ENCODE measurements around the gene CASP4.

Gene CASP4

DNA sequence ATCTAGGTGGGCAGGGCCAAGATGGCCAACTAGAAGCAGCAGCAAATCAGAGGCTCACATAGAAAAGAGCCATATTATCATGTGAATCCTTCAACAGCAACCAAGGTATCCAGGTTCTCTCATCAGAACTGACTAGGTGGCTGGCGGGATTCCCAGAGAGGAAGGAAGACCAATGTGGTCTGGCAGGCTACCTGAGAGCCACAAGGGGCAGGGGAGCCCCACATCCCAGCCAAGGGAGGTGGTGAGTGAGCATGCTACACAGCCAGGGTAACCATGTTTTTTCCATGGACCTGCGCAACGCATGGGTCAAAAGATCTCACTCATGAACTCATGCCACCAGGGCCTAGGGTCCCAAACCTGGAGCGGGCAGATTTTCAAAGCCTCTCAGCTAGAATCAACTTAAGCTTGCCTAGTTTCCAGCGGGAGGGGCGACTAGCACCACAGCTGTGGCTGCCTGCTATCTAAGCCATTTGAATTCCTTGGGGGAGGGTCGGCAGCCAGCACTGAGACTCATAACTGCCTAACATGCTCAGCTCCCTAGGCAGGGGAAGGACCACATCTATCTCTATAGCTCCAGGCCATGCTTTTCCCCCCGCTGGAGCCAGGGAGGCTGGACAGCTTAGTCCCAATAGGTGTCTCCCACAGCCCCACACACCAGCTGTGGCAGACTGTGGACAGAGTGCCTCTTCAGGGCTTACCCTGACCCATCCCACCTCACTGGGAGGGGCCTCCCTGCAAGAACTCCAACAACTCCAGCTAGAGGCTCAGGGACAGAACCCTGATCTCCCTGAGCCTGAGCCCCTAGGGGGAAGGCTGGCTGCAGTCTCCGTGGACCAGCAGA is 41.4 kb downstream of the CASP4 start:
- DNase-seq: peak; percentile 1
- Mint-ChIP-seq H3K36me3 (ENCODE audit: low read depth) (no peaks in the 10 kb centered on the region), H3K4me1 (no peaks in the 10 kb centered on the region), H3K27ac (no peak overlapping the region), H3K27me3 (ENCODE audit: low read depth, poor library complexity) (peaks cover 6% of the 10 kb centered on the region), H3K4me3 (no peak overlapping the region), H3K9me3 (peaks cover 67% of the 10 kb centered on the region)
- TF ChIP-seq, protein P1, sequence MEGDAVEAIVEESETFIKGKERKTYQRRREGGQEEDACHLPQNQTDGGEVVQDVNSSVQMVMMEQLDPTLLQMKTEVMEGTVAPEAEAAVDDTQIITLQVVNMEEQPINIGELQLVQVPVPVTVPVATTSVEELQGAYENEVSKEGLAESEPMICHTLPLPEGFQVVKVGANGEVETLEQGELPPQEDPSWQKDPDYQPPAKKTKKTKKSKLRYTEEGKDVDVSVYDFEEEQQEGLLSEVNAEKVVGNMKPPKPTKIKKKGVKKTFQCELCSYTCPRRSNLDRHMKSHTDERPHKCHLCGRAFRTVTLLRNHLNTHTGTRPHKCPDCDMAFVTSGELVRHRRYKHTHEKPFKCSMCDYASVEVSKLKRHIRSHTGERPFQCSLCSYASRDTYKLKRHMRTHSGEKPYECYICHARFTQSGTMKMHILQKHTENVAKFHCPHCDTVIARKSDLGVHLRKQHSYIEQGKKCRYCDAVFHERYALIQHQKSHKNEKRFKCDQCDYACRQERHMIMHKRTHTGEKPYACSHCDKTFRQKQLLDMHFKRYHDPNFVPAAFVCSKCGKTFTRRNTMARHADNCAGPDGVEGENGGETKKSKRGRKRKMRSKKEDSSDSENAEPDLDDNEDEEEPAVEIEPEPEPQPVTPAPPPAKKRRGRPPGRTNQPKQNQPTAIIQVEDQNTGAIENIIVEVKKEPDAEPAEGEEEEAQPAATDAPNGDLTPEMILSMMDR (IDR thresholded peaks at IDR 0.05): no peak

DNA sequence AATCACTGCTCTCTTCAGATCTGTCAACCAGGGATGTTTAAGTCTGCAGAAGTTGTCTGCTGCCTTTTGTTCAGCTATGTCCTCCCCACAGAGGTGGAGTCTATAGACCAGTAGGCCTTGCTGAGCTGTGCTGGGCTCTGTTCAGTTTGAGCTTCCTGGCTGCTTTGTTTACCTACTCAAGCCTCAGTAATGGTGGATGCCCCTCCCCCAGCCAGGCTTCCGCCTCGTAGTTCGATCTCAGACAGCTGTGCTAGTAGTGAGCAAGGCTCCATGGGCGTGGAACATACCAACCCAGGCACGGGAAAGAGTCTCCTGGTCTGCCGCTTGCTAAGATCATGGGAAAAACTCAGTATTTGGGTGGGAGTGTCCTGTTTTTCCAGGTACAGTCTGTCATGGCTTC is 42.5 kb downstream of the CASP4 start:
- Mint-ChIP-seq H3K4me1 (no peaks in the 10 kb centered on the region), H3K9me3 (peaks cover 57% of the 10 kb centered on the region), H3K27me3 (ENCODE audit: low read depth, poor library complexity) (peaks cover 6% of the 10 kb centered on the region), H3K36me3 (ENCODE audit: low read depth) (no peaks in the 10 kb centered on the region), H3K27ac (no peak overlapping the region), H3K4me3 (no peak overlapping the region)
- DNase-seq: no peak
- TF ChIP-seq, protein P1 (IDR thresholded peaks at IDR 0.05): no peak

DNA sequence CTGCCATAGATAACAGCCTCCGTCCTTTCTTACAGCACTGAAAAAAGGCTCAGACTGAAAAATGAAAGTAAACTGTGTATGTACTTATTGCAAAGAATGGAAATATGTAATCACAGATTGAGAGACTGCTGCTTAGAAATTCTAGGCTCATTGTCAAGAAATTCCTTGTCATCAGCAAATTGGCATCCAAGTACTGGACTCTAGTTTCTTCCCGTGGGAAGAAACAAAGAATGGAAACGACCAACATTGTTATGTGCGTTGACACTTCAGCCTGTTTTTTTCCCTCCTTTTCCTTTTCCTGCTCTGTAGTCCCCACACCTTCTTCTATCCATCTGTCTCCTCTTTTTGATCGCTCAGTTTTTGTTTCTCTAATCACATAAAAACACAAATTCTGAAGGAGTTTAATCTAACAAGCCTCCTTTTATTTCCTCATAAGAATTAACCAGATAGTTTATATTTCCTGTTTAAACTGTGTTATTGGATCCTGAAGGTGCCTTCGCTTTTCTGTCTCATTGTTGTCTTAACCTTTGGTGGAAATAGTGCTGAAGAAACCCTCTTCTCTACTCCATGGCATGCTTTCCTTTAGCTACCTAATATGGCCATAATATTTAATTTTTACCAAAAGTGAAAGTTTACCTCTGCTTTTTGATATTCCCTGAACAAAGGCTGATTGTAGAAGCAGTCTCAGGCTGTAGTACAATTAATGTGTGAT is 50.1 kb downstream of the CASP4 start:
- H3K27ac Mint-ChIP-seq: no peak overlapping the region
- peaks cover 2% of the 10 kb centered on the region for H3K9me3 Mint-ChIP-seq
- H3K36me3 Mint-ChIP-seq (ENCODE audit: low read depth): no peaks in the 10 kb centered on the region
- peaks cover 6% of the 10 kb centered on the region for H3K27me3 Mint-ChIP-seq (ENCODE audit: low read depth, poor library complexity)
- no peak overlapping the region for H3K4me3 Mint-ChIP-seq
- TF ChIP-seq, protein P1 (IDR thresholded peaks at IDR 0.05): no peak
- no peak for DNase-seq
- H3K4me1 Mint-ChIP-seq: no peaks in the 10 kb centered on the region

DNA sequence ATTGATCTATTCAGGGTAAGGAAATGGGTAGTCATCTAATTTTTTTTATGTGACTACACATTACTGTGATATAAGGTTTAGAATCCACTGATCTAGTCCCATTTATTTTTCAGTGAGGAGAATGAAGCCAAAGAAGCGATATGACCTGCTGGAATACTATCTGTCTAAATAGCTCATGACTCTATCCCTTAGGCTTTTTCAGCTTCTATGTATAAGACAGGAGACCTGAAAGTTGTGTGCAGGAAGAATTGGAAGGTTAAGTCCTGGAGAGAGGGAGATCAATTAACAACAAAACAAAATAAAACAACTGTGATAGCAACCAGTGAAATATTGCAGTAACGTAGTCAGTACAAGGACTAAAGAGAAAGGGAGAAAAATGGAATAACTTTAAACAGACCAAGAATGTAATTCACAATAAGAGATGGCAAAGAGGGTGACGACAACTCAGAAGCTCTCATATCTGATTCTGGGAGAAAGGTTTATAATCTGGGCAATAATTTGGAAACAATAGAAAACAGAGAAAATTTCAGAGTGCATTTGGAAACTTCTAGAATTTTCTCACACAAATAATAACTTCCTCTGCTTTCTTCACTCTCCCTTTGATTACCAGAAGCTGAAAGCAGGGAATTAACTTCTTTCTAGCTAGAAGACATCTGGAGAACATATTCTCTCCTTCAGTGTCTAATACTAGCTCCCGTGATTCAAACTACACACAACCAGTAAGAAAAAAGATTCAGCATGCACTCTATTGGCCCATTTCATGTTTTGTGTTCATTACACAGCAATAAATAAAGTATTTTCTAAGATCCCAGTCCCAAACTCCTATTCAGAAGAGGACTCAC is 50.9 kb downstream of the CASP4 start:
- H3K27ac Mint-ChIP-seq: no peak overlapping the region
- DNase-seq: no peak
- H3K4me3 Mint-ChIP-seq: no peak overlapping the region
- no peaks in the 10 kb centered on the region for H3K4me1 Mint-ChIP-seq
- peaks cover 6% of the 10 kb centered on the region for H3K27me3 Mint-ChIP-seq (ENCODE audit: low read depth, poor library complexity)
- H3K9me3 Mint-ChIP-seq: no peaks in the 10 kb centered on the region
- TF ChIP-seq, protein P1 (IDR thresholded peaks at IDR 0.05): no peak
- no peaks in the 10 kb centered on the region for H3K36me3 Mint-ChIP-seq (ENCODE audit: low read depth)

DNA sequence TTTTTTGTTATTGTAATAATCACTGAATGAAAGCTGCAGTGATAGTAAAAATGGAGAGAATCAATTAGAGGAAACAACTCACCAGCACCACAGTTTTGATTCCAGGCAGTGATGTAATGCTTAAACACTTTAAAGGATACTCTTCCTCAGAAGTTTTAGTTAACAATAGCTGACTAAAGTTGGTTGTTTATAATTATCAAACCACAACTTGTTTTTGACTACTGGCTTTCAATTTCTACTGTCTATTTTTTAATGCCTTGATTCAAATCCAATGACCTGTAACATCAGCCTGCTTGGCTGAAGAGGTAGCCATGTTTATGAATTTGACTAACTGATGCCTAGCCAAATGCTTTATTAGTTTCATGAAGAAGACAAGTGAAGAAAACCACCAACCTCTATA is 51.9 kb downstream of the CASP4 start:
- H3K36me3 Mint-ChIP-seq (ENCODE audit: low read depth): no peaks in the 10 kb centered on the region
- TF ChIP-seq, protein P1 (IDR thresholded peaks at IDR 0.05): no peak
- H3K9me3 Mint-ChIP-seq: no peaks in the 10 kb centered on the region
- no peaks in the 10 kb centered on the region for H3K4me1 Mint-ChIP-seq
- H3K27me3 Mint-ChIP-seq (ENCODE audit: low read depth, poor library complexity): peaks cover 6% of the 10 kb centered on the region
- H3K4me3 Mint-ChIP-seq: no peak overlapping the region
- DNase-seq: no peak
- H3K27ac Mint-ChIP-seq: no peak overlapping the region

All from nephron progenitor cell (in vitro differentiated cells).